MM.1S (cell line): ENCODE results near the gene LTB.

Experiments used
- DNase-seq: peaks from one replicate; pipeline ENCODE4 v3.0.0-alpha.2; 2015
- H2AFZ ChIP-seq: fragments of 300-600 bp; sonication (generic); 2 replicates; pipeline ENCODE4 v1.6.0; 2016; ENCODE audit warnings: antibody characterized with exemption, low read length
- H3F3A ChIP-seq: fragments of 300-600 bp; sonication (generic); 2 replicates; pipeline ENCODE4 v1.6.1; 2016; ENCODE audit warnings: mild to moderate bottlenecking, antibody characterized with exemption, low read length, moderate library complexity, mixed read lengths; ENCODE audit not compliant: insufficient read depth
- H3K27ac ChIP-seq: fragments of 300-600 bp; sonication (generic); 2 replicates; pipeline ENCODE4 v1.5.1; 2016; ENCODE audit warnings: mild to moderate bottlenecking, low read length
- H3K27me3 ChIP-seq: fragments of 300-600 bp; sonication (generic); replicated peaks from 2 replicates; pipeline ENCODE4 v1.6.0; 2016; ENCODE audit warnings: low read length; ENCODE audit not compliant: insufficient read depth
- H3K36me3 ChIP-seq: fragments of 300-600 bp; sonication (generic); replicated peaks from 2 replicates; pipeline ENCODE4 v1.6.1; 2016; ENCODE audit warnings: mild to moderate bottlenecking, low read length, mixed read lengths; ENCODE audit not compliant: insufficient read depth
- H3K4me1 ChIP-seq: fragments of 300-600 bp; sonication (generic); 2 replicates; pipeline ENCODE4 v1.6.1; 2016; ENCODE audit warnings: low read length, mixed read lengths
- H3K4me2 ChIP-seq: fragments of 300-600 bp; sonication (generic); 2 replicates; pipeline ENCODE4 v1.6.0; 2016; ENCODE audit warnings: low read depth, low read length
- H3K4me3 ChIP-seq: fragments of 300-600 bp; sonication (generic); 2 replicates; pipeline ENCODE4 v1.5.1; 2016; ENCODE audit warnings: low read length, mixed read lengths
- H3K79me2 ChIP-seq: fragments of 300-600 bp; sonication (generic); 2 replicates; pipeline ENCODE4 v1.6.1; 2016; ENCODE audit warnings: mixed run types, low read length, mixed read lengths
- H3K9ac ChIP-seq: fragments of 300-600 bp; sonication (generic); 2 replicates; pipeline ENCODE4 v1.6.1; 2016; ENCODE audit warnings: low read length, mixed read lengths
- H3K9me2 ChIP-seq: fragments of 300-600 bp; sonication (generic); replicated peaks from 2 replicates; pipeline ENCODE4 v1.6.1; 2016; ENCODE audit warnings: mild to moderate bottlenecking, low read length, mixed read lengths; ENCODE audit not compliant: insufficient read depth
- H3K9me3 ChIP-seq: fragments of 300-600 bp; sonication (generic); replicated peaks from 2 replicates; pipeline ENCODE4 v1.6.1; 2016; ENCODE audit warnings: mild to moderate bottlenecking, low read length, mixed read lengths; ENCODE audit not compliant: insufficient read depth
- H4K20me1 ChIP-seq: fragments of 300-600 bp; sonication (generic); 2 replicates; pipeline ENCODE4 v1.6.1; 2016; ENCODE audit warnings: mild to moderate bottlenecking, low read length, moderate library complexity, mixed read lengths; ENCODE audit not compliant: insufficient read depth
- EZH2 ChIP-seq: fragments of 300-600 bp; sonication (generic); optimal IDR thresholded peaks from 2 replicates; pipeline ENCODE3; 2017; ENCODE audit warnings: low read depth, mild to moderate bottlenecking, antibody characterized with exemption, low read length, mixed read lengths
- EZH2phosphoT487 ChIP-seq: fragments of 300-600 bp; sonication (generic); IDR thresholded peaks from 2 replicates; pipeline ENCODE4 v1.6.1; 2018; ENCODE audit warnings: antibody characterized with exemption, low read length
- TF ChIP-seq, protein P1 (sequence below): fragments of 300-600 bp; sonication (generic); IDR thresholded peaks from 2 replicates; pipeline ENCODE4 v1.5.1; 2016; ENCODE audit warnings: antibody characterized with exemption, low read length, mixed read lengths

LTB gene

DNA sequence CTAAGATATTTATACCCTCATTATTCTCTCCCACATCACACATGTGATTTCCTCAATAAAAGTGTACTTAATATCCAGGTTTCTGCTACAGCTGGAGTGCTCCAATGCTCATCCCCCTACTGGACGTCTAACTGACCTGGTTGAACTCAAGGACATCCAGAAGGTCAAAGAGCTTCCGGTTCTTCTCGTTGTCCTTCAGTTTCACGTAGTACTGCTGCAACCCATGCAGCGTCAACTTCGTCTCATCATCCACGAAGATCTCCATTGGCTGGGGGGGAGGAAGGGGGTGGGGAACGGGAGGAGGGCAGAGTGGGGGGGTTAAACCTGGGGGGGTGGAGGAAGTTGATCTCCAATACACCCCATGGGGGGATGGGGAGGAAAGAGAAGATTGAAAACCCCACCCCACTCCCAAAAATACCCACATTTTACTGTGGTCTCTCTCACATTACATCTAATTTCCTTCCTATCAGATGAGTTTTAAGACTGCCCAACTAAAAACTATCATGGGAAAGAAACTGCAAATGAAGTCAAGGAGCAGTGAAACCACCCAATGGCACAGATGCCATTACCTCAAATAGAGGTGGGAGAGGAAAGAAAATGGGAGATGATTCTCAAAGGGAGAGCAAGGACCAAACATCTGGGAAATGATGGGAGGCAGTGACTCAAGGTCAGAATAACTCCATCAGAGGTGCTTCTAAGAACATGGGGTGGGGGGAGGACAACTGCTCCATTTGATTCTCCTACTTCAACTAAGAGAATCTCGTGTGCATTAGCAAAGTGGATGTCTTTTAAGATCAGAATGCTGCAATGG is 49.4 kb downstream of the LTB start:
- H3K9me2 ChIP-seq, result no peaks in the 10 kb centered on the region
- no peaks in the 10 kb centered on the region for H3K4me1 ChIP-seq
- H3K79me2 ChIP-seq, result peaks cover 41% of the 10 kb centered on the region
- H3K9me3 ChIP-seq, result no peaks in the 10 kb centered on the region
- peaks cover 20% of the 10 kb centered on the region for H4K20me1 ChIP-seq
- no peaks in the 10 kb centered on the region for H3K27me3 ChIP-seq
- H3F3A ChIP-seq, result peaks cover 23% of the 10 kb centered on the region
- TF ChIP-seq, protein P1, sequence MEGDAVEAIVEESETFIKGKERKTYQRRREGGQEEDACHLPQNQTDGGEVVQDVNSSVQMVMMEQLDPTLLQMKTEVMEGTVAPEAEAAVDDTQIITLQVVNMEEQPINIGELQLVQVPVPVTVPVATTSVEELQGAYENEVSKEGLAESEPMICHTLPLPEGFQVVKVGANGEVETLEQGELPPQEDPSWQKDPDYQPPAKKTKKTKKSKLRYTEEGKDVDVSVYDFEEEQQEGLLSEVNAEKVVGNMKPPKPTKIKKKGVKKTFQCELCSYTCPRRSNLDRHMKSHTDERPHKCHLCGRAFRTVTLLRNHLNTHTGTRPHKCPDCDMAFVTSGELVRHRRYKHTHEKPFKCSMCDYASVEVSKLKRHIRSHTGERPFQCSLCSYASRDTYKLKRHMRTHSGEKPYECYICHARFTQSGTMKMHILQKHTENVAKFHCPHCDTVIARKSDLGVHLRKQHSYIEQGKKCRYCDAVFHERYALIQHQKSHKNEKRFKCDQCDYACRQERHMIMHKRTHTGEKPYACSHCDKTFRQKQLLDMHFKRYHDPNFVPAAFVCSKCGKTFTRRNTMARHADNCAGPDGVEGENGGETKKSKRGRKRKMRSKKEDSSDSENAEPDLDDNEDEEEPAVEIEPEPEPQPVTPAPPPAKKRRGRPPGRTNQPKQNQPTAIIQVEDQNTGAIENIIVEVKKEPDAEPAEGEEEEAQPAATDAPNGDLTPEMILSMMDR, result no peak
- TF ChIP-seq EZH2phosphoT487, result no peak
- TF ChIP-seq EZH2, result no peak
- H3K27ac ChIP-seq, result no peak overlapping the region
- no peak overlapping the region for H2AFZ ChIP-seq
- H3K36me3 ChIP-seq, result peaks cover 7% of the 10 kb centered on the region
- no peak overlapping the region for H3K4me2 ChIP-seq
- no peak for DNase-seq
- no peak overlapping the region for H3K4me3 ChIP-seq
- no peak overlapping the region for H3K9ac ChIP-seq

DNA sequence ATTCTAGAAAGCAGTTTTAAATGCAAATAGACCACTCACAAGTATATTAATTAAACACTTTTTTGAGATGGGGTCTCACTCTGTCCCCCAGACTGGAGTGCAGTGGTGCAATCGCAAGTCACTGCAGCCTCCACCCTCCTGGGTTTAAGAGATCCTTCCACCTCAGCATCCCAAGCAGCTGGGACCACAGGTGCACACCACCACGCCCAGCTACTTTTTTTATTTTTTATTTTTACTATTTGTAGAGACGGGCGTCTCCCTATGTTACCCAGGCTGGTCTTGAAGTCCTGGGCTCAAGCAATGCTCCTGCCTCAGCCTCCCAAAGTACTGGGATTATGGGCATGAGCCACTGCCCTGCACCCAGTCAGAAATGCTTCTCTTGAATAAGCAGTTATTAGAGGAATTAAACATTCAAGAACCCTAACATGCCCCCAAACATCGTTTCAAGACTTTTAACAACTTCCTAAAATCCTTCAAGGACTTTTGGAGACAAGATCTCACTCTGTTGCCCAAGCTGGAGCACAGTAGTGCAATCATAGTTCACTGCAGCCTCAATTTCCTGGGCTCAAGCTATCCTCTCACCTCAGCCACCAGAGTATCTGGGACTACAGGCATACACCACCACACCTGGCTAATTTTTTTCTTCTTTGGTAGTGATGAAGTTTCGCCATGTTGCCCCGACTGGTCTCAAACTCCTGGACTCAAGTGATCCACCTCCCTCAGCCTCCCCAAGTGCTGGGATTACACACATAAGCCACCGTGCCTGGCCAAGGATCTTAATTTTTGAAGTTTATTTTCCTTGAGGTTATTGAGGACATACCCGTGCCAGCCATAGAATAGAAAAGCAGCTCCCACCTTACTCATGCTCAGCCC is 50.2 kb downstream of the LTB start:
- no peak overlapping the region for H3K4me3 ChIP-seq
- H3F3A ChIP-seq, result peaks cover 23% of the 10 kb centered on the region
- no peak for DNase-seq
- no peak overlapping the region for H2AFZ ChIP-seq
- TF ChIP-seq EZH2phosphoT487 (no peak), EZH2 (no peak)
- TF ChIP-seq, protein P1, result no peak
- H3K36me3 ChIP-seq, result peaks cover 7% of the 10 kb centered on the region
- no peaks in the 10 kb centered on the region for H3K9me3 ChIP-seq
- H3K4me1 ChIP-seq, result no peaks in the 10 kb centered on the region
- peaks cover 15% of the 10 kb centered on the region for H4K20me1 ChIP-seq
- H3K27ac ChIP-seq, result no peak overlapping the region
- no peaks in the 10 kb centered on the region for H3K27me3 ChIP-seq
- H3K4me2 ChIP-seq, result no peak overlapping the region
- H3K9ac ChIP-seq, result no peak overlapping the region
- peaks cover 33% of the 10 kb centered on the region for H3K79me2 ChIP-seq
- H3K9me2 ChIP-seq, result no peaks in the 10 kb centered on the region

DNA sequence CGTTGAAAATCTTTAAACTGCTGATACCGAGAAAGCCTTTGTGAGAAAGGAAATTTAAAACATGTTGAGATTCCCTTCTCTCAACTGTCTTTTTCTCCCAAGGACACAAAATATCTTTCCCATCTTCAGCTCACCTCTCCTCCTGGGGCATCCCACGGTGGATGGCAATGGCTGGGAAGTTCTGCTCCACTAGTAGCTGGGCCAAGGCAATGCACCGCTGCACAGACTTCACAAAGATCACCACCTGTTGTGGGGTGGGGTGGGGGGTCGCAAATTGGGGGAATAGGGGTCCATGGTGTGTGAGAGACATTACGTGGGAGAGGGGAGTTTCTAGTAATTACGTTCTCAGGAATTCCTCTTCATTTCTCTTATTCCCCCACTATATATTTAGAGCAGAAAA is 51.1 kb downstream of the LTB start:
- Histone ChIP-seq H3K9me3 (no peaks in the 10 kb centered on the region), H3K79me2 (peaks cover 24% of the 10 kb centered on the region), H3K4me3 (no peak overlapping the region), H2AFZ (no peak overlapping the region), H3K4me1 (no peaks in the 10 kb centered on the region), H3K36me3 (peaks cover 7% of the 10 kb centered on the region), H4K20me1 (peaks cover 8% of the 10 kb centered on the region), H3K9me2 (no peaks in the 10 kb centered on the region), H3F3A (peaks cover 23% of the 10 kb centered on the region), H3K4me2 (no peak overlapping the region), H3K9ac (no peak overlapping the region), H3K27ac (no peak overlapping the region), H3K27me3 (no peaks in the 10 kb centered on the region)
- DNase-seq, result no peak
- no peak for TF ChIP-seq EZH2phosphoT487
- TF ChIP-seq, protein P1, result no peak
- TF ChIP-seq EZH2, result no peak
